Endometrium (tissue), 2 donors: ENCODE results near the gene DENND6A.
"Not testable (repeated sequence)": the region's sequence is repeated elsewhere in the genome, so short reads cannot be mapped to it uniquely, and the experiment has no call there.

Experiments used
- FAIRE-seq: peaks from 2 replicates; lab custom pipeline; 2012; peaks lifted over from hg19 to GRCh38; lab: Jason Lieb, UNC
- donor health status: control.
- donor health status: control.

Gene DENND6A

DNA sequence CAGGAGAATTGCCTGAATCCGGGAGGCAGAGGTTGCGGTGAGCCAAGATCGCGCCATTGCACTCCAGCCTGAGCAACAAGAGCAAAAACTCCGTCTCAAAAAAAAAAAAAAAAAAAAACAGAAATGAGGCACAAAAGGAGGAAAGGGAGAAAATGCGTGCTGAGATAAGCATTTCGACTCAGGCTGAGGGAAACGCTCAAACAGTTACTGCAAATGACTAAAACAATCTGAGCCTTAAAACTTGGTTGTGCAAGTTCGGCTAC is 813 bp downstream of the DENND6A start:
- FAIRE-seq: not testable (repeated sequence)

DNA sequence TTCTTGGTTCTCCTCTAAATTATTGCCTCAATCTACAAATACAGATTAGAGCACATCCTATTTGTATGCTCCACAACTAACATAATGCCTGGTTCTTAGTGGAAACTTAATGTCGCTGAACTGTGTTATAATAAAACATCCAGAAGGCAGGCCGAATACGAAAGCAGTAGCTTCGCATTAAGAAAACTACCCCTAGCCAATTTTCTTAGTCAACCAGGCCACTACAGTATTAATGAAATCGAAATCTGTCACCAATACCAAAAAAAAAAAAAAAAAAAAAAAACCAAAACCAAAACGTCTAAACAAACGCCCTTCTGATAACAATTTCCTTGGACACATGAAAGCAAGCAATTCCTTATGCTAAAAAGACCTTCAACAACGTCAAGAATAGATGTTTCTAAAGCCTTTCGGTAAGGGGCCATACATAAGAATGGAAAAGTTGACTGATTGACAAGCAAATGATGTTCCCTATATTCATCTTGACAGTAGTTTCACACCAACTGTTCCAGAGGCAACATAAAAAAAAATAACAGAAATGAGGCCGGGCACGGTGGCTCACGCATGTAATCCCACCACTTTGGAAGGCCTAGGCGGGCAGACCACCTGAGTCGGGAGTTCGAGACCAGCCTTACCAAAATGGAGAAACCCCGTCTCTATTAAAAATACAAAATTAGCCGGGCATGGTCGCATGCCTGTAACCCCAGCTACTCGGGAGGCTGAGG is 1.3 kb downstream of the DENND6A start:
- FAIRE-seq: no peak

DNA sequence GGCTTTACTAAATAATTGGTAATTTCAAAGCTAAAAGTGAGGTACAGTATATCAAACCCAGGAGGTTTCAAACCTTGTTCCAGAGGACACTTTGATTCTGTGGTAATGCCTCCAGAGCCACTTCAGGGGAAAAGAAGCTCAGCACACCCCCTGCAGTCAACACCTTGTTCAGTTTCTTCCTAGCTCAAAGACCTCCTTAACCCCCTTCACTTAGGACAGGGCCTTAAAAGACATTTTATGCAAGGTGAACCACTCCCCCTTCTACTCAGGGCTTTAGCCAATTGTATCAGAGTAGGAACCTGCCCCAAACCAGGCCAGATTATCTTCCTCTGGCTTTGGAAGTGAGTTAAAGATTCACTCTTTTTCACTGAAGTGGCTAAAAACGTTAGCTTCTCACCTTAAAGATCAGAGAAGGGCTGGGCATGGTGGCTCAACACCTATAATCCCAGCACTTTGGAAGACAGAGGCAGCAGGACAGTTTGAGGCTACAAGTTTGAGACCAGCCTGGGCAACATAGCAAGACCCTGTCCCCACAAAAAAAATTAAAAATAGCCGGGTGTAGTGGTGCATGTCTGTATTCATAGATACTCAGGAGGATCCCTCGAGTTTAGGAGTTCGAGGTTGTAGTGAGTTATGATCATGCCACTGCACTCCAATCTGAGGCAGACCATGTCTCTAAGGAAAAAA is 3.4 kb downstream of the DENND6A start:
- no peak for FAIRE-seq

DNA sequence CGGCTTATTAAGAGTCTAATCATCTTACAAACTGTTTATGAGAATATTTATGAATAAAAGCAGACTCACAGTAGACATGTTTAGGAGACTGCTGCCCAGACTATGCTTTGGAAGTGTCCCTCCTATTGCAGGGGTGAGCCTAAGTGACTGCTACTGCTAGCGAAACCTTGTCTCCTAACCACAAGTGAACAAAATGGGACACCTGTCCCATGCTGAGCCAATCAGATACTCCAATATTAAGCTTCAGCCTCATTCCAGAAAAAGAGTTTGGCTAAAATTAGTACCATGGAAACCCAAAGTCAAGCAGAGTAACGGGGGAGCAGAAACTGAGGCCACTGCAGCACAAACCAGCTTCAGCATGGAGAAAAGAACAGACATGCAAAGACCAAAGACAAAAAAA is 4.6 kb downstream of the DENND6A start:
- FAIRE-seq: no peak

DNA sequence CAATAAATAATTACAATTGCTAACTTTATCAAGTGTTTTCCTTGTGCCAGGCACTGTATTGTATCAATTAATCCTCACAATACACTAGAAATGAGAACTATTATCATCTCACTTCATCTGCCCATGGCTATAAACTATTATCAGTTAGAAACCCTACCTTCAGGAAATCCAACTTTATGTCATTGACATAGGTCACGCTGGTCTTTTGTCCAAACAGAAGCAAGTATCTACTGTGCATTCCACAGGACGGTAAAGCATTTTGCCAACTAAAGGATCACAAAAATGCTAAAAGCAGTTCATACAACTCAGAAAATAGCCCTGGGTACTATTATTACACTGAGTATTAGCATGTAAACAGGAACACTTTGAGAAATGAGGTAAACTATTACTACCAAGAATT is 9.6 kb downstream of the DENND6A start:
- no peak for FAIRE-seq

DNA sequence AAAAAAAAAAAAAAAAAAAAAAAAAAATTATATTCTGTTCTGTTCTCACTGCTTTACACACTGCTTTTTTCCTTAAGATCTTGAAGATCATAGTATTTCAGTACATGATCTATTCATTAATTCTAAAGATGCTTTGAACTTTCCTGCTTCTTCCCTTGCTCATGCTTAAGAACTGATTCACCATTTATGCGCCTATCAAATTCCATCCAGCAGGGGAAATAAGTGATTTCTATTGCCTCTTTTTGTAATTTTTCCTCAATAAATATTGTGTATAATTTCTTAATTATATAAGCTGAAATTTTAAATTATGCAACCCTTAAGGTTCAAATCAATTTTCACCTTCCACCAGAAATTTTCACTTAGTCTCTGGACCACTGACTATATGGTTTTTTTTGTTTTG is 10.6 kb downstream of the DENND6A start:
- no peak for FAIRE-seq

DNA sequence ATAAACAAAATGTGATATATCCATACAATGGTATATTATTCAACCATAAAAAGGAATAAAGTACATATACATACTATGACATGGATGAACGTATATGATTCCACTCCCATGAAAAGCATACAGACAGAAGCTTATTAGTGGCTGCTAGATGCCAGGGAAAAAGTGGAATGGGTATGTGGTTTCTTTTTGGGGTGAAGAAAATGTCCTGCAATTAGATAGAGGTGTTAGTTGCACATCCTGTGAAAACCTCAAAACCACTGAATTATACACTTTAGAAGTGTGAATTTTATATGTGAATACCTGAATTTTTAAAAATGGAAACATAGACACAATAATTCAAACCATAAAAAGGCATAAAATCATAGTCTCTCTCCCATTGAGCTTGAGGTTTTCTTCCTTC is 11.2 kb downstream of the DENND6A start:
- no peak for FAIRE-seq

DNA sequence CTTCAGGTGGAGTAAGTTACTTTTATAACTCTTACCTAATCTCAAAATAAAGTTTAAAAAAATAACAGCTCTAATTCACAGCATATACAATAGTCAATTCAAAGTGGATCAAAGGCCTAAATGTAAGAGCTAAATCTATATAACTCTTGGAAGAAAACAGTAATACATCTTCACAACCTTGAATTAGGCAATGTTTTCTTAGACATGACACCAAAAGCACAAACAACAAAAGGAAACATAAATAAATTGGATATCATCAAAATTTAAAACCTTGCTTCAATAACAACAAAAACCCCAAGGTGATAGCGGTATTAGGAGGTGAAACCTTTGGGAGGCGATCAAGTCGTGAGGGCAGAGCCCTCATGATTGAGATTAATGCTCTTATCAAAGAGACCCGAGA is 12.8 kb downstream of the DENND6A start:
- FAIRE-seq: no peak

DNA sequence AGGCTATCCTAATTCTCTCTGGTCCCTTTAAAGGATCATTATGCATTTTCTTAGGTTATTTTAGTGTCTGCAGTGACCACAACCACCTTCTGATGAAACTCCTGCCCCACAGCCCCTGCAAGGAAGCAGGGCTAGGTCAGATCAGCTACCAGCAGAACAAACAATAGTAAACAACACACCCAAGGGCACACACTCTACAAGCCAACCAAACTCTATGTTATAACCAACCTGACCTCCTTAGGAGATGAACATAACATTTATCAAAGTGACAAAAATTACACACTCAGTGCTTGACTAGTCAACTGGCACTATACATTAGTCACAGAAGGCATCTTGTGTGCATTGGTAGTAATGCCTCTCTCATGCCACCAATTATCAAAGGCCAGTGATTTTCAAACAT is 17.3 kb downstream of the DENND6A start:
- no peak for FAIRE-seq

DNA sequence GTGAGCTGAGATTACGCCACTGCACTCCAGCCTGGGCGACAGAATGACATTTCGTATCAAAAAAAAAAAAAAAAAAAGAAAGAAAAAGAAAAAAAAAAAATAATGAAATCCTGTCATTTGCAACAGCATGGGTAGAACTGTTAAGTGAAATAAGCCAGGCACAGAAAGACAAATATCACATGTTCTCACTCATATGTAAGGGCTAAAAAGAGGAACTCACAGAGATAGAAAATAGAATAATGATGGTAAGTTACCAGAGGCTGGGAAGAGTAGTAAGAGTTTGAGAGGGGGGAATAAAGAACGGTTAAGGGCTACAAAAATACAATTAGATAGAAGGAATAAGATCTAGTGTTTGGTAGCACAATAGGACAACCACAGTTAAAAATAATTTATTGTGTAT is 19.7 kb downstream of the DENND6A start:
- FAIRE-seq: no peak

DNA sequence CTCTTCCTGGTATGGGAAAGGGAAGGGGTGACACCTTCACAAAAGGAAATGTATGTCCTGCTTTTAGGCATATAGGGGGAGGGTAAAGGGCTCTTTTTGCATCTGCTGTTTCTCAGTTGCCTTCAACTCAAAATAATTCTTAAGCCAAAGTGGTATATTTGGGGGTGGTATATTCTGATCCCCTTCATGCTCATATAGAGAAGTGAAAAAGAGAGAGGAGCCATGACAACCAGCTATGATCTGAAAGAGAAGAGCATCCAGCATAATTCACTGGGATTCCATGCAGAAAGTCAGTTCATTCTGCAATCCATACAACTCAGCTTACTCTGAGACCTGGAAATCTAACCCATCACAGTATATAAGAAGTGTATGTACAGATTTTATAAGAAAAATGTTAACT is 22.3 kb downstream of the DENND6A start:
- FAIRE-seq: no peak

DNA sequence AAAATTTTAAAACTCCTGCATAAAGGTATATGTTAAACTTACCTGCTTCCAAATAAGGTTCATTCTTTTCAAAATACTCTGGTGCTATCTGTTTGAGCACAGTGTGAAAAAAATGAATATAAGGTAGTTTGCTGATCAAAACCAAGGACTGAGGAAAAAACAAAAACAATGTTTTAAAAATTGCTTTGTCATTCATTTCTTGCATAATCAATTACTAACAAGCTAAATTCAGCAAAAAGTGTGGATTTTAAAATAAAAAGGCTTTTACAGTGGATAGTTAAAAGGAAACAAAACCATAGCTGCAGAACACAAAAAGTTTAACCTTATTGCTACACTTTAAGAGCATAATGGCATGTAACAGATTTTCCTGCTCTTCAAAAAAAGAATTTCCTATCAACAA is 31.5 kb downstream of the DENND6A start:
- no peak for FAIRE-seq

DNA sequence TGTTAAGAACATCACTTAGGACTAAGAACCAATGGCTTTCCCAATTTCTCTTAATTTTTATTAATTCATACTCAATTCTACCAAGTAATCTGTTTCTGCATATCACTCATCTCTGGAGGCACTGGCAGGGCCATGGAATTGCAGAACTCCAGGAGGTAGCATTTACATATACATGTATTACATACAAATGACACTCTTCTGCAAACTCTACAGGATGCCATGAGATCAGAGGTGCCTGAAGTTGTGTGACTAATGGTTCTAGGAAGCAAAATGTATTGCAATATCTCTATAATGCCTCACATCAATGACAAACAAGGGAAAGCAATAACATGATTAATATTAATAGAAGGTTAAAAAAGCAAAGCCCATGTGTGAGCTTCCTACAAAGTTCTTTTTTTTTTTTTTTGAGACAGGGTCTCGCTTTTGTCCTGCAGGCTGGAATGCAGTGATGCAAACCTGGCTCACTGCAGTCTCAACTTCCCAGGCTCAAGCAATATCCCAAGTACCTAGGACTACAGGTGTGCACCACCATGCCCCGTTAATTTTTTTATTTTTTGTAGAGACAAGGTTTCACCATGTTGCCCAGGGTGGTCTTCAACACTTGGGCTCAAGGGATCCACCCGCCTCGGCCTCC is 33.0 kb downstream of the DENND6A start:
- FAIRE-seq: no peak

DNA sequence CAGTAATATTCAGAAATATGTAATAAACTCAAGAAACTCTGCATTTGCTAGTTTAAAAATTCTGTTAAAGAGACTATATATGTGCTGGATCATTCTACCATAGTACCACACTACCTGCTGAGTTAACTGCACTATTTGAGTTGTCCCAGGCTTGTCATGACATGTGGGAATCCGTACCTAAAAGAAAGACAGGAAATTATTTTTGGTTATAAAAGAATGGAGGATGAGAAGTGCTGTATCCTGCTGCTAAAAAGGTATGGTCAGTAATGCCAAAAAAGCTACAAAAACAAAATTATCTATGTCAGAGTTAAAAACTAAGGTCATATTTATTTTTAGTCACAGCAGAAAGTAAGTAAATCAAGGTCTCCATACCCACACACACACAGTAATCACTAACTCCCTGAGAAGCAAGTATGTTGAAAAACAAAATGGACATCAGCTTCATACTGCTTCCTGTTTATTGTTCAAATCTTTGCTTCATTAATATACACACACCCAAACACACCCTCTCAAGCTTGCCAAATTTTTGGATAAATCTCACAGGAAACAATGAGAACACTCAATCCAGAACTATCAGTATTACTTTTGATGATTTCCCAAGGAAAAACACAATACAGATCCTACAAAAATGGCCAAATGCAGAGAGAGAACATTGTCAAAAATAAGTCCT is 33.7 kb downstream of the DENND6A start:
- no peak for FAIRE-seq

DNA sequence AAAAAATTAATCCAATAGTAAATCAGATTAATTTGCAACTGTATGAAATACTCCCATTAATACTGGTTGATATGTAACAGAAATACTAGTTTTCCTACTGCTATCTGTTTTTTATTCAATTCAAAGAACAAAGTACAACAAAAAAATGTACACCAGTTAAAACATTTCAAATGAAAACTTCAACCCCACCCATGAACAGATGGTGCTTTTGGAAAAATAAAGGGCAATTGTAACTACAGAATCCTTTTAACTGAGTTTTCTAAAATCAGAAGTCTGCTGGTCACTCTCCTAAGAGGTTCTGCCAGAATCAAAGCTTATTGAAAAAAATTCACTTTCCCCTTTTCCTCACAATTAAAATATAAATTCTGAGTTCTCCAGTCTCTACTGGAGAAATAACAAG is 34.3 kb downstream of the DENND6A start:
- FAIRE-seq: peak; percentile 83

DNA sequence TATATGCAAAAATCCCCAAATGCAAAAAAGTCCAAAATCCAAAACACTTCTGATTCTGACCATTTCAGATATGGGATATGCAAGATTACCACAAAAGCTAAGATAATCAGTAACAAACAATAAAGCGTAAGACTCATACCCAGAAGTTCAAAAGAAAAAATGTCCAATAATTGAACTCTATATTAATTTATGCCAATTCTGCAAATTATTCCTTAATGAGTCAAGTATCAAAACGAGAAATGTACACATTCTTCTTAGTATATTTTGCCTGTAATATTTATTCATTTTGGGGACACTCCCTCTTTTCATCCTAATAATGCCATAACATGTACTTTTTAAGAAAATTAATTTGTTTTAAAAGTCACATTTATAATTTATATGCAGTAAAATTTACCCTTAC is 37.1 kb downstream of the DENND6A start:
- no peak for FAIRE-seq

DNA sequence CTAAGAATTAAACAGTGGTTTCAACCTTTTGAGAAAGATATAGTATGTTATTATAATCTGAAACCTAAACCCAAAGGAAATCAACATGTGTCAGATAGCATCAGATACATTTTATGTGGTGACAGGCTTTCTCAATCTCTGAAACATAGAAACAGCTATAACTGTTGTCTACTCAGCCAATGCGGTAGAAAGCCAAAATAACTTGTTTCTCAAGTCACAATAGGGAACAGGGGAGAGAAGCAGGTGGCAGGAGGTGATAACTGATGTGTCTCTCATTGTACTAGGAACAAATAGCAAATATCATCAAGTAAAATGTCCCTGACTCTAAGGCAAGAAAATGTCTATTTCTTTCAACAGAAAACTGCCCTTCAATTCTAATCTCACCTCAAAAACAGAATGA is 38.6 kb downstream of the DENND6A start:
- FAIRE-seq: no peak

DNA sequence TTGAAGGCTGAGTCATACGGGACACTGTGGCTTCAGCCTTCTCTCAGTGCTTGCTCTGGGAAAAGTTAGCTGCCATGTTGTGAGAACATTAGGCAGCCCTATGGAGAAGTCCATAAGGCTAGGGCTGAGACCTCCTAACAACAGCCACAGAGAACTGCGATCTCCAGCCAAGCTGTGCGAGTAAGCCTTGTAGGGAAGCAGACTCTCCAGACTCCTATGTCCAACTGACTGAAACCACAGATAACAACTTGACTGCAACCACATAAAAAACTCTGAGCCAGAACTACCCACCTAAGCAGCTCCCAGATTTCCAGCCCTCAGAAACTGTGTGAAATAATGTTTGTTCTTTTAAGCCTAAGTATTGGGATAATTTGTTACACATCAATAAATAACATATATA is 40.7 kb downstream of the DENND6A start:
- no peak for FAIRE-seq

DNA sequence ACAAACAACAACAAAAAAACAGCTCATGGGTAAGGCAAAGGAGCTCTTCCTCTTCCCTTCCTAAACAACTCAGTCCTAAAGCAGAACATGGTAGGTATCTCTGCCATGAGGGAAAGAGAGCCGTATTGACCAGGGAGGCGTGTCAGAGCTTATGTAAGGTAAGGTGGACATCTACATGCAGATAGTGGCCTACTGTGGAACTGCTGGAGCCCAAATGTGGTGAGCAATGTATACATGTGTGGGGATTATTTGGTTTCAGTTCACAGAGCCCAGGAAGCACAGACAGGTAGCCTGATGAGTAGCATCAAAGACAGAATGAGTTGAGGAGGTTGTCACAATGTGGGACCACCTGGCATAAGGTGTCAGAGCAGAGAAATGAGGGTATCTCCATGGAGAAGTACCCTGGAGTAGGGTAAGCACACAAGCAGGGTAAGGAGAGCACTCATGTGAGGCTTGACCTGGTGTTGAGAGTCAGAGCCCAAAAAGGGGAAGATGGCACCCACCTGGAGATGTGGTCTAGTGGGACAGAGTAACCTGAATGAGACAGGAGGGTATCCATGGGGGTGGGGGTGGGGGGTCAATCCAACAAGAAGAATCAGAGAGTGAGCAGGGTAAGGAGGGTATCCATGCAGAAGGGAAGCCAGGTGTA is 45.5 kb downstream of the DENND6A start:
- FAIRE-seq: no peak

DNA sequence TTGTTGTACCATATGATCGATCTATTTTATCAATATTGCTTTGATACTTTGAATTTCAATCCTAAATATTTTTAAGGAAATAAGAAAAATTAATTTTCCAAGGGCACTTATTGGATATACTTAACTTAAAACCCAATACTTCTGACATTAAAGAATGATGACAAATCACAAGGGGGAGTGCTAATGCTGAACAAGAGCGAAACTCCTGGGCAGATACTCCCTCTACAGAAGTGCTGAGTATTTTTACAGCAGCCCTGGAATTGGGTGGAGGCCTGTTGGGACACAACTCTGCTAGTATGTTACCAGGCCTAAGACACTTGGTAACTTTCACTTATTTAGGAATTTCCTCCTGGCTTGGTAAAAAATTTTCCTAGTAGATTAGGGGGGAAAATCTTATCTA is 46.2 kb downstream of the DENND6A start:
- FAIRE-seq: peak; percentile 68

DNA sequence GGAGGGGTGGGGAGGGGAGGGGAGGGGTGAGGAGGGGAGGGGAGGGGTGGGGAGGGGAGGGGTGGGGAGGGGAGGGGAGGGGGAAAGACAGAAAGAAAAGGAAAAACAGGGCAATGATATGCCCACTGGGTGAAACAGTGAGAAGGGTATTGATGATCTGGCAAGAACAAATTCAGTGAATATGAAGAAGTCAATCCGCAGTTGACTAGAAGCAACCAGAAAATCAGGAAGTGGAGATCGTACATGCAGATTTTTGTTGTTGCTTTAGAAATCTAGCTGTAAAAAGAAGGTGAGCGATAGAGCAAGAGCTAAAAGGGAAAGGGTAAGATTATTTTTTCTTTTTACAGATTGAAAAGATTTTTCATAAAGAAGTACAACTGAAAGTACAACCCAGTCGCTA is 48.1 kb downstream of the DENND6A start:
- no peak for FAIRE-seq

DNA sequence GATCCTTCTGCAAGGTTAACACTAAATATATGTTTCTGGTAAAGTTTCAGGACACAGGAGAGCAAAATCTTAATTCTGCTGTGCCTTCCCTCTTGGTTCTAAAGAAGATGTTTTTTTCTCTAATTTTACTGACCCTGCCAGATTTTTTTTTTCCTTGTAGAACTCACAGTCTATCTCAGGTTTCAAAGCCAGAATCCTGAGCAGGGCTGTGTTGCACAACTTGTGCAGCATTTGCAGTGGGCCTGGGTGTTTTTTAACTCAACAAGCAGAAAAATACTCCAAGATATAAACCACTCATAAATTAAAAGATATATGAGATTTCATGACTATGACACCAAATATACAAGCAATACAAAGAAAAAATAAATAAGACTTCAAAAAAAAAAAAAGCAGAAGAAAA is 55.5 kb downstream of the DENND6A start:
- no peak for FAIRE-seq

DNA sequence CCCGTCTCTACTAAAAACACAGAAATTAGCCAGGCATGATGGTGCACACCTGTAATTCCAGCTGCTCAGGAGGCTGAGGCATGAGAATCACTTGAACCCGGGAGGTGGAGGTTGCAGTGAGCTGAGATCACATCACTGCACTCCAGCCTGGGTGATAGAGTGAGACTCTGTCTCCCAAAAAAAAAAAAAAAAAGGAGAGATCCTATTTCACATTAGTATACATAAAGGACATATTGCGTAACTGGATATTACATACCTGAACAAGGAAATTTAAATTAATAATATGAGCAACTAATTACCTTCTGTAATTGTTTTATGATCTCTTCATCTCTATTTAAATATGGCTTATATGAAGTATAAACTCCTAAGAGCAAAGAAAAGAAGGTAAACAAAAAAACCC is 58.6 kb downstream of the DENND6A start:
- not testable (repeated sequence) for FAIRE-seq
